ENCODE data around the gene ARHGEF12.

DNA sequence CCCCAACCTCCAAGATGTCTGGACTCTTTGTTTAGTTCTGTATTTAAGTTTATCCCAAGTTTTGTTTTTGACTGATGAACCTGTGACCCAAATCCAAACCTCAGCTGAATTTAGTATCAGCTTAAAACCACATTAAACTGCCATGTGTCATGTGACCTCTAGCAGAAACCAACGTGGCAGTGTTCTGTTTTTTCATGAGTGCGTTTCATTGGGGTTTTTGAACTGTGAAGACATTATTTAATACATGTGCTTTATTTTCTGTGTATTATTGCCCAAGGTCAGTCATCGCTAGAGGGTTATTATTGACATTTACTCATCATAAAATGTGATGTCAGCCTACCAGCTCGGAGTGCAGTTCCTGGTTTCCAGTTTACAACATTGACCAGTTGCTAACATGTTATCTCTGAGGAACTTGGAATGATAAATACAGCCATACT is 9.3 kb upstream of the ARHGEF12 start:
- TF ChIP-seq NRF1 (conservative IDR thresholded peaks at IDR 0.05; ENCODE audit: low read depth, low read length), result no peak
- no peak for TF ChIP-seq TAF1 (IDR thresholded peaks at IDR 0.05; ENCODE audit: borderline replicate concordance, low read depth, low read length)
- TF ChIP-seq SP1 (IDR thresholded peaks at IDR 0.05; ENCODE audit: low read depth, low read length), result no peak
- TF ChIP-seq CBX3 (IDR thresholded peaks at IDR 0.05; ENCODE audit: borderline replicate concordance, low read depth), result no peak
- TF ChIP-seq RELA (IDR thresholded peaks at IDR 0.05; ENCODE audit: borderline replicate concordance, partially characterized antibody), result no peak
- TF ChIP-seq, protein P1, sequence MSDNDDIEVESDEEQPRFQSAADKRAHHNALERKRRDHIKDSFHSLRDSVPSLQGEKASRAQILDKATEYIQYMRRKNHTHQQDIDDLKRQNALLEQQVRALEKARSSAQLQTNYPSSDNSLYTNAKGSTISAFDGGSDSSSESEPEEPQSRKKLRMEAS (IDR thresholded peaks at IDR 0.05; ENCODE audit: low read depth, low read length), result no peak
- no peak for TF ChIP-seq CTCF (IDR thresholded peaks at IDR 0.05 in 2 of 3, conservative IDR thresholded peaks at IDR 0.05 in 1 of 3; ENCODE audit: control insufficient read depth in 2 of 3, extremely low read depth in 1 of 3, insufficient read depth in 1 of 3, low read depth in 3 of 3, low read length in 3 of 3)
- TF ChIP-seq PBX3 (IDR thresholded peaks at IDR 0.05; ENCODE audit: insufficient replicate concordance, low read depth, low read length), result no peak
- no peak for TF ChIP-seq SMC3 (IDR thresholded peaks at IDR 0.05; ENCODE audit: borderline replicate concordance, low read length)
